ENCODE results near the gene SPEG. TPM values are rescaled to one million over a fixed set of nuclear protein-coding genes. Genes with fewer than 3 reads are reported as not detected.
A peak's percentile ranks its signal among the peaks of the same experiment; 100 is the strongest.
"Not testable (repeated sequence)": the region's sequence is repeated elsewhere in the genome, so short reads cannot be mapped to it uniquely, and the experiment has no call there.

Gene SPEG
- under 1 TPM in 1 of 2 donors, not detected in 1; 0.86 TPM for total RNA-seq

DNA sequence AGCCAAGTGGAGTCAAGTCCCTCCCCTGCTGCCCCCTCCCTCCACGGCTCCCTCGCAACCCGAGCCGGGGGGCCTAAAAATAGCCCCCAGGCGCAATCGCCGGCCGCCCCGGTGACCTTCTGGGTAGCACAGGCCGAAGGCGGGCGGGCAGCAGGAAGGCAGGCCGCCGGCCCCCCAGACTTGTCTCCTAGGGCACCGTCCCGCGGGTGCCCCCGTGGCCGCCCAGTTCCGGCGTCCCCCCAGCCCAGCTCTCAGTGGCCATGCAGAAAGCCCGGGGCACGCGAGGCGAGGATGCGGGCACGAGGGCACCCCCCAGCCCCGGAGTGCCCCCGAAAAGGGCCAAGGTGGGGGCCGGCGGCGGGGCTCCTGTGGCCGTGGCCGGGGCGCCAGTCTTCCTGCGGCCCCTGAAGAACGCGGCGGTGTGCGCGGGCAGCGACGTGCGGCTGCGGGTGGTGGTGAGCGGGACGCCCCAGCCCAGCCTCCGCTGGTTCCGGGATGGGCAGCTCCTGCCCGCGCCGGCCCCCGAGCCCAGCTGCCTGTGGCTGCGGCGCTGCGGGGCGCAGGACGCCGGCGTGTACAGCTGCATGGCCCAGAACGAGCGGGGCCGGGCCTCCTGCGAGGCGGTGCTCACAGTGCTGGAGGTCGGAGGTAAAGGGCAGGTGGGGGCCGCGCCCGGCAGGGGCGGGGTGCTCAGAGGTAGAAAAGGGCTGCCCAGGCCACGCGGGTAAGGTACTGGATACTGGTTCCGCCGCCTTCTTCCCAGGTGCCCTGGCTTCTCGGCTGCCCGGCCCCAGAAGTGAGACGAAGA is at the start of gene SPEG:
SPEG (plus strand) TSS at position 126 of the 808 bp plus-strand sequence; CDS start at position 261, 135 bp downstream.
- Mint-ChIP-seq H3K27me3 (peaks cover 22 to 28% of the 10 kb centered on the region in 2 donors), H3K4me1 (ENCODE audit: low read depth in 2 of 2) (no peaks in the 10 kb centered on the region), H3K9me3 (no peaks in the 10 kb centered on the region), H3K36me3 (no peaks in the 10 kb centered on the region), H3K4me3 (no peak within 1 kb of the TSS), H3K27ac (no peak within 1 kb of the TSS)
- peak in 1 of 2 donors; percentile 3 for ATAC-seq
- no peak for DNase-seq (ENCODE audit: low spot score)

DNA sequence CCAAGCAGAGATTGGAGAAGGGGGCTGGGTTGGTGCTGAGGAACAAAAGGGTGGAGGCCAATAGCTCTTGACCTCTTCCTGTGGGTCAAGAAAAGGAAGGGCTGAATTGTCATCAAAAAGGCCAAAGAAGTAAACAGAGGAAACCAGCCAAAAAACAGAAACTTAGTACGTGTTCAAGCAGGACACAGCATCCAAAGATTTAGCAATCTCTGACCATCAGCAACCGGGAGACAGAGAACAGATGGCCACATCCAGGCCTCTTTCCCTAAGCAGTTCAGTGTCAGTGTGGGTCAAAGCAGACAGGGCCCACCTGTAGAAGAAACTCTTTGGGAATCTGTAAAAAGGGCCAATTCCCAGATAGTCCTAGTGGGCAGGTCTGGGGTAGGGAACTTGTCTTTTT is 49.8 kb upstream of the SPEG start:
- no peak for ATAC-seq
- Mint-ChIP-seq H3K4me3 (no peak overlapping the region), H3K27ac (peak overlapping the region in 1 of 2 donors; percentile 50), H3K4me1 (ENCODE audit: low read depth in 2 of 2) (peaks cover 12 to 15% of the 10 kb centered on the region in 2 donors), H3K27me3 (no peaks in the 10 kb centered on the region), H3K9me3 (no peaks in the 10 kb centered on the region), H3K36me3 (peaks cover 5% of the 10 kb centered on the region)
- DNase-seq (ENCODE audit: low spot score): no peak

DNA sequence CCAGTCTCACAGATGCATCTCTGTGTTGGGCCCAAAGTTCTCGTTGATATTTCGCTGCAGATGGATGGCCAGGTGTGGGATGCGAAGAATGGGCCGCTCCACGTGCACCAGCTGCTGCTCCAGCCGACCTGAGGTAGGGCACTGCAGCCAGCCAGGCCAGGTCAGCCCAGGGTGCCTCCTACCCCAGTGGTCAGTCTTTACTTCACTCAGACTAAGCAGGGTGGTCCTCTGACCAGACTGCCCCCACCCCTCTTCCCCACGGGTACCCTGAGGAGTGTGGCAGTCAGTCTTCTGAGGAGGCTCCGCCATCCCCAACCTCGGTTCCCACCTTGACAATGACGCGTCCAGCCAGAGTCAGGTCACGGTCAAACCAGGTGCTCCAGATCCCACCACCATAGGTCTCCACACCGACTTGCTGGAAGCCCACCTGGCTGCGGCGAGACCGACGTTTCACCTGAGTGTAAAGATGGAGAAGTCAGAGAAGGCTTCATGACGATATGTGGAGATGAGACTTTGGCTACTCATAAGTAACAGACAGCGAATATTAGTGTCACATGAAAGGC is 48.6 kb upstream of the SPEG start:
- Mint-ChIP-seq H3K9me3 (no peaks in the 10 kb centered on the region), H3K4me1 (ENCODE audit: low read depth in 2 of 2) (peaks cover 12 to 15% of the 10 kb centered on the region in 2 donors), H3K27me3 (no peaks in the 10 kb centered on the region), H3K27ac (no peak overlapping the region), H3K4me3 (peak overlapping the region; percentile 22), H3K36me3 (peaks cover 5% of the 10 kb centered on the region)
- ATAC-seq (no peak), DNase-seq (ENCODE audit: low spot score) (no peak)

DNA sequence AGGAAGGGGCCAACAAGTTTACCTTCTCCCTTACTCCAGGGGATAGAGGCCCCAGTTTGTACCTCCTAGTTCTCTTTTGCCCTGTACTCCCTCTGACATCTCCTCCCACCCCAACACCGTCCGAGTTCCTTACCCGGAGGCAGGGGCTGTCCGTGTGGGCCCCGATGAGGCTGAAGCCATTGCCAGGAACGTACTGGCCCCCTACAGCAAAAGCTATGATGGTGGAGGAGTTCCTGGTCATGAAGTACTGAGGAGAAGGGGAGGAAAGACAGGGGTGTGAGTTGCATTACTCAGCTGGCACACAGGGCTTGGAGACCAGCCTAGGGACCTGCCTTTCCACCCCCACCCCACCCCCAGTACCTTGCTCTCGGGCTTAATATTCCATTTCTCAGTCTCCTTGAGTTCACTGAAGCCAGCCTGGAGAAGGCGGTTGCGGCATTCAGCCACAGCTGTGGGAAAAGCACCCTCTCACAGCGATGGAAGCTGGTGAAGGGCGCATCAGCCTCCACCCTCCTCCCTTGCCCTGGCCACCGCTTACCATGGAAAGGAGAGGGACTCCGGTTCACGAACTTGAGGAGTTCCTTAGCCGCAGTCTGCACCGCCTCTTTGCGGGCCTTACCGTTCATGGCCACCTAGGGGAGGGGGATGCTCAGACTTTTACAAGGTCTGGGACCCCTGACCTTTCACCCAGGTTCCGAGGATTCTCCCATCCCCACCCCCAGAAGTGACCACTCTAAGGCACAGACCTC is 47.9 kb upstream of the SPEG start:
- Mint-ChIP-seq H3K4me3 (peak overlapping the region; percentile 94), H3K27me3 (peaks cover 0 to 2% of the 10 kb centered on the region in 2 donors), H3K27ac (peak overlapping the region; percentile 93 to 97), H3K9me3 (no peaks in the 10 kb centered on the region), H3K36me3 (peaks cover 5% of the 10 kb centered on the region), H3K4me1 (ENCODE audit: low read depth in 2 of 2) (peaks cover 12 to 15% of the 10 kb centered on the region in 2 donors)
- ATAC-seq (no peak), DNase-seq (ENCODE audit: low spot score) (no peak)

DNA sequence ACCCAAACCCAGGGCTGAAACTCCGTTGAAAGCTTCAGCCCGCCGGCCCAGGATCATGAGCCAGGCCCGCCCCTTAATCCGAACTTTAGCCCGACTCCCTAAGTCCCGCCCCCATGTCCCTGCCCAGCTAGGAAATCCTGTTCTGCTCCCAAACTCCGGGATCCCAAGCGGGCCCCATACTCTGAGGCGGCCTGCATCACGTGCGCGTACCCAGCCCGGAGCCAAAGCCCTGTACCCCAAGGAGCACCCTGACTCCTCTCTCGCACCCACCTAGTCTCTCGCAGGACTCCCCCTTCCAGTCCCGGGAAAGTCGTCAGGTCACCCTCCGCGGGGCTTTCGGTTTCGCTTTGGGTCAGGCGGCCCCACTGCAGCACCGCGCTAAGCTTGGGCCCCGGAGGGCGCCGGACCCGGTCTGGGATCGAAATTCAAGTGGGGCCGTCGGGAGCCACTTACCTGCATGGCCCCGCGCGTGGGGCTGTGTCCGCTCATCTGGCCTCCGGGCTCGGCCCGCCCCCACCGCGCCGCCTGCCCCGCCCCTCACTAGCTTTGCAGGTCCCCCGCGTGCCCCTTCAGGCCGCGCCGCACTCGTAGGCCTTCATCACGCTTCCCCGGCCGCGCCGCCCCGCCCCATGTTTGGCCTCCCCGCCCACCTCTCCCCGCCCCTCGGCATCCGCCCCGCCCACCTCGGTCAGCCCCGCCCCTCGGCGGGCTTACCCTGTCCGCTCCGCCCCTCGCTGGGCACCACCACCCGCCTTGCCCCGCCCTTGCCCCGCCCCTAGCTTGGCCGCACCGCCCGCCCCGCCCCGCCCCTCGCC is 47.1 kb upstream of the SPEG start, which contains the start of gene DNPEP:
DNPEP (minus strand) TSS at position 607 of the 815 bp plus-strand sequence; CDS start at position 489, 118 bp downstream.
- peaks cover under 1 to 2% of the 10 kb centered on the region in 2 donors for H3K27me3 Mint-ChIP-seq
- H3K9me3 Mint-ChIP-seq: no peaks in the 10 kb centered on the region
- peaks cover 5% of the 10 kb centered on the region for H3K36me3 Mint-ChIP-seq
- DNase-seq (ENCODE audit: low spot score) (peak; percentile 93), ATAC-seq (peak; percentile 74 to 81)
- peak within 1 kb of the TSS; percentile 94 for H3K4me3 Mint-ChIP-seq
- H3K4me1 Mint-ChIP-seq (ENCODE audit: low read depth in 2 of 2): peaks cover 12 to 15% of the 10 kb centered on the region in 2 donors
- peak within 1 kb of the TSS; percentile 93 to 97 for H3K27ac Mint-ChIP-seq

DNA sequence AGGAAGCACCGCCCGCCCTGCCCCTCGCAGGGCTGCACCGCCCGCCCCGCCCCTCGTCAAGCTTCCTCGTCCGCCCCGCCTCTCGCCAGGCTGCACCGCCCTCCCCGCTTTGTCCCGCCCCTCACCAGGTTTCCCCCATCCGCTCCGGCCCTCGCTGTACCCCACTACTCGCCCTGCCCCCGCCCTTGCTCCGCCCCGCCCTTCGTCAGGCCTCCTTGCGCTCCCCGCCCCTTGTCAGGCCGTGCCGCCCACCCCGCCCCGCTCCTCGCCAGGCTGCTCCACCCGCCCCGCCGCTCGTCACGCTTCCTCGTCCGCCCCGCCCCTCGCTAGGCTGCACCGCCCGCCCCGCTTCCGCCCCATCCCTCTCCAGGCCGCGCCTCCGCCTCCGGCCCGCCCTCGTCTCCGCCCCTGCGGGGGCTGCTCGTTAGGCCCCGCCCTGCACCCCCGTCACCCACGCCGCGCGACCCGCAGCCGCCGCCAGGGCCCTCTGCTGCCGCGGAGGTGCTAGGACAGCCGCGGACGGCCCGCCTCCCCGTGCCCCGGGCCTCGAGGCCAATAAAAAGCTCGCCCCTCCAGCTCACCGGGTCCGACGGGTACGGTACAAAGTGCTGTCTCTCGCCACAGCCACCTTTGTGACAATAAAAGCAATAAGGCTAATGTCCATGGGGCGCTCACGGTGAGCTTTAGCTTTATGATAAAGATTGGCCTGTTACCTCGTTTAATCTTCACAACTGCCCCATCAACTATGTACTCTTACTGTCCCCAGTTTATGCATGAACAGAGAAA is 46.3 kb upstream of the SPEG start:
- DNase-seq (ENCODE audit: low spot score) (peak; percentile 98), ATAC-seq (peak; percentile 89 to 90)
- Mint-ChIP-seq H3K4me3 (peak overlapping the region; percentile 94), H3K27me3 (peaks cover 2 to 6% of the 10 kb centered on the region in 2 donors), H3K9me3 (no peaks in the 10 kb centered on the region), H3K36me3 (peaks cover 3% of the 10 kb centered on the region), H3K4me1 (ENCODE audit: low read depth in 2 of 2) (peaks cover 11 to 15% of the 10 kb centered on the region in 2 donors), H3K27ac (peak overlapping the region; percentile 48 to 93)

DNA sequence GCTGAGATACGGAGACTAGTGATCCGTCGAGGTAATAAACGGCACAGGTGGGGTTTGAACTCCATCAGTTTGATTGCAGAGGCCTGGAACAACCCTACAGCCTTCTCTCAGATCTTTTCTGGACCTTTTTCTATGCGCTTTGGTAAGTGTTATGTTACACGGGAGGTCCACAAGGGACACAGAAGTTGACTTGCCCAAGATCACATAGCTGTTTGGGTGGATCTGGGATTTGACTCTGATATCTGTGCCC is 45.8 kb upstream of the SPEG start:
- Mint-ChIP-seq H3K27me3 (peaks cover 5 to 8% of the 10 kb centered on the region in 2 donors), H3K4me1 (ENCODE audit: low read depth in 2 of 2) (peaks cover 6 to 10% of the 10 kb centered on the region in 2 donors)

DNA sequence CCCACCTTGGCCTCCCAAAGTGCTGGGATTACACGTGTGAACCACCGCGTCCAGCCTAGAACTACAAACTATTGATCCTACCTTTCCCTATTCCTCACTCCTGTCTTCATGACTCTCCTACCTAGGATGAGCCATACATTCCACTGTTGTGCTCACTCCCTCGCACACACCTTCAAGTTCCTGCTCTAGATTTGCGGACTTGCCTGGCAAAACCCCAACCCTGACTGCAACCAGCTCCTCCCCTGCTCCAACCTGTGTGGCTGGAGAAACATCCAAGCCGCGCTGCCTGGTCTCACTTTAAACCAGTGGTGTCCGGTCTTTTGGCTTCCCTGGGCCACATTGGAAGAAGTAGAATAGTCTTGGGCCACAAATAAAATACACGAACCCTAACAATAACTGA is 41.9 kb upstream of the SPEG start:
- H3K36me3 Mint-ChIP-seq: no peaks in the 10 kb centered on the region
- no peak overlapping the region for H3K4me3 Mint-ChIP-seq
- no peak for DNase-seq (ENCODE audit: low spot score)

More for the DNA sequence above, 45.8 kb upstream of the SPEG start:
- H3K4me3 Mint-ChIP-seq: peak overlapping the region; percentile 48
- ATAC-seq (no peak), DNase-seq (ENCODE audit: low spot score) (no peak)
- no peaks in the 10 kb centered on the region for H3K36me3 Mint-ChIP-seq
- H3K27ac Mint-ChIP-seq: peak overlapping the region; percentile 48 to 93
- no peaks in the 10 kb centered on the region for H3K9me3 Mint-ChIP-seq

DNA sequence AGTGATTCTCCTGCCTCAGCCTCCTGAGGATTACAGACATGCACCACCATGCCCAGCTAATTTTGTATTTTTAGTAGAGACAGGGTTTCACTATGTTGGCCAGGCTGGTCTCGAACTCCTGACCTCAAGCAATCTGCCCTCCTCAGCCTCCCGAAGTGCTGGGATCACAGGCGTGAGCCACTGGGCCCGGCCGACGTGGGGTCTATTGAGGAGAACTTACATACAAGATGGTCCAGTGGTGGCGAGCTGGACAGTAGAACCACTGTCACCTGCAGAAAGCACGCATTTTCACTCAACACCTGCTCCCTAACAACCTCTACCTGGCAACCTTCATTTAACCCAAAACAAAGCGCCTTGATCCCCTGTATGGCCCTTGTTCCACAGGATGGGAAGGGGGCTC is 39.6 kb upstream of the SPEG start:
- peaks cover 10 to 18% of the 10 kb centered on the region in 2 donors for H3K27me3 Mint-ChIP-seq
- H3K4me3 Mint-ChIP-seq; H3K27ac Mint-ChIP-seq; H3K9me3 Mint-ChIP-seq; DNase-seq (ENCODE audit: low spot score); ATAC-seq; H3K4me1 Mint-ChIP-seq (ENCODE audit: low read depth in 2 of 2); H3K36me3 Mint-ChIP-seq: not testable (repeated sequence)

More for the DNA sequence above, 41.9 kb upstream of the SPEG start:
- ATAC-seq: no peak
- Mint-ChIP-seq H3K4me1 (ENCODE audit: low read depth in 2 of 2) (peaks cover 0 to 3% of the 10 kb centered on the region in 2 donors), H3K9me3 (no peaks in the 10 kb centered on the region), H3K27ac (no peak overlapping the region), H3K27me3 (peaks cover 10 to 18% of the 10 kb centered on the region in 2 donors)

DNA sequence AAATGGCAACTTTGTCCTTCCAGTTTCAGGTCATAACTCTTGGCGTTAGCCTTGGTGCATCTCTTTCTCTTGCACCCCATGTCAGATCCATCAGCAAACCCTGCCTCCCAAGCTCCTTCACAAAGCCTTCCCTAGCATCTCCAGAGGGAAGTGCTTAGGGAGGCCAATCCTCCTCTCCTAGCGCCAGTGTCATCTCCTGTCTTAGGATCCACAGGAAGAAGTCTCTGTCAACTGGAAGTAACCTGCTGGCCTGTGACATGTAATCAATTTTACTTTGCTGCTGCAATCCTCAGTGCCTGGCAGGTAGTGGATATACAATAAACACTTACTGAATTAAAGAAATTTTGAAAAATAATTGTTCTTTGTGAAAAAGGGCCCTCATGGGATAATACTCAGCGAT is 39.0 kb upstream of the SPEG start:
- no peaks in the 10 kb centered on the region for H3K9me3 Mint-ChIP-seq
- no peak for ATAC-seq
- H3K27ac Mint-ChIP-seq: no peak overlapping the region
- H3K4me1 Mint-ChIP-seq (ENCODE audit: low read depth in 2 of 2): no peaks in the 10 kb centered on the region
- H3K4me3 Mint-ChIP-seq: no peak overlapping the region
- no peak for DNase-seq (ENCODE audit: low spot score)
- H3K27me3 Mint-ChIP-seq: peaks cover 10 to 18% of the 10 kb centered on the region in 2 donors
- no peaks in the 10 kb centered on the region for H3K36me3 Mint-ChIP-seq

DNA sequence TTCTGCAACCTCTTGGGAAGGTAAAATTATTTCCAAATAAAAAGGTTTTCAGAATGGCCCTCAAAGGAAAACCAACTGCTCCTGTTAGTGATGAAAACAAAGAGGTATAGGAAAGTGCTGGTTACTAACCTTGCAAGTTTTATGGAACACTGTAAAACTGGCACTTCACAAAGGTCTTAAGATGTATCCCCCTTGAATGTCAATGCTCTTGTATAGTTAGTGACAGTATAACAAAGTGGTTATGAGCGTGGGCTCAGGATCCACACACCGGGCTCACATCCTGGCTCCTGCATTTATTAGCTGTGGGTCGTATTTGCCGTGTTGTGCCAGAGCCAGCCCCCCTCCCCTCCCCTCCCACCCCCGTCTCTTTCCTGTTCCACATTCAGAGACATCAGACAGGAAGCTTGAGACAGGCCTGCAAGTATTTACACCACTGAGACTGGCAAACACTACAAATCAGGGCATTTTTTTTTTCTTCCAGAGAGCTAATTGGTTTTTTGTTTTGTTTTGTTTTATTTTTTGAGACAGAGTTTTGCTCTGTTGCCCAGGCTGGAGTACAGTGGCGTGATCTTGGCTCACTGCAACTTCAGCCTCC is 37.7 kb upstream of the SPEG start:
- no peak for DNase-seq (ENCODE audit: low spot score)
- H3K27me3 Mint-ChIP-seq: peaks cover 8 to 18% of the 10 kb centered on the region in 2 donors
- no peak overlapping the region for H3K27ac Mint-ChIP-seq
- H3K4me3 Mint-ChIP-seq: no peak overlapping the region
- no peaks in the 10 kb centered on the region for H3K36me3 Mint-ChIP-seq
- H3K4me1 Mint-ChIP-seq (ENCODE audit: low read depth in 2 of 2): no peaks in the 10 kb centered on the region
- no peak for ATAC-seq
- H3K9me3 Mint-ChIP-seq: no peaks in the 10 kb centered on the region

DNA sequence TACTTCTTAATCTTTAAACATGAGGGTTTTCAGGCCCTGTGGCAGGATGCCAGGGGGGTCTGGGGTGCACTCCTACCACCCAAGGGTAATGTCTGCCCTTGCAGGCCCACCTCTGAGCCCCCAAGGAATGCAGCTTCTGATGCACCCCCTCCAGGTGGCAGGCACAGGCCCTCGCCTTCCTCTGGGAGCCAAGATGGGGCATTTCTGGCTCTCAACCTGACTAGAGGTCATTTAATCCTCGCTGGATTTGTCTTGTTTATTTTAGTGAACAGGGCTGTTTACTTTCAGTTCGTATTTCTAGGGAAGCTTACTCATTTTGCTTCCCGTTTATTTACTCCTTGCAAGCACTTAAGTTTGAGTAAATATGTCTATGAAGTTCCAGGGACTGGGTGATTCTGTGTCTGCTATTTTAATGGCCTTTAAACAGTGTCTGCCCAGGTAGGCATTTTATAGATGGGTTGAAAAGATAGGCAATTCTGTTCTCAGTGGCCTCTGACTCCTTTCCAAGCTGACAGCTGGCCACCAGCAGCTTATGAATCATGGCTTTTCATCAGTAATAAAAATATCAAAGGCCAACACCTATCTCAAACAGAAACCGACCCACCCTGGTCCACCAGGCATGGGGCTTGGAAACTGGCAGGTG is 35.8 kb upstream of the SPEG start:
- no peak for DNase-seq (ENCODE audit: low spot score)
- no peak overlapping the region for H3K27ac Mint-ChIP-seq
- peaks cover 0 to 7% of the 10 kb centered on the region in 2 donors for H3K4me1 Mint-ChIP-seq (ENCODE audit: low read depth in 2 of 2)
- H3K27me3 Mint-ChIP-seq: peaks cover 5 to 10% of the 10 kb centered on the region in 2 donors
- H3K4me3 Mint-ChIP-seq: no peak overlapping the region
- ATAC-seq: no peak
- H3K9me3 Mint-ChIP-seq: no peaks in the 10 kb centered on the region
- H3K36me3 Mint-ChIP-seq: no peaks in the 10 kb centered on the region

Data from natural killer cell treated with Interleukin-12 subunit alpha and Interleukin-12 subunit beta and Interleukin-15 and Interleukin-18, amount 100 ng/mL, for 72 hours (primary cell).